GM15510 (cell line): ENCODE measurements around the gene ACTG2.

Source experiments
- POLR2A ChIP-seq: IDR thresholded peaks from 3 replicates; pipeline ENCODE4 v1.6.1; 2011; ENCODE audit warnings: borderline replicate concordance; ENCODE audit not compliant: insufficient read length; ENCODE audit errors: extremely low read depth

The ACTG2 gene

GRCh38 chr2:73892631-73893329 is at the start of gene ACTG2:
Gene ACTG2, plus strand, starts transcription at chr2:73893008. Its CDS starts 8,304 bp downstream, at chr2:73901312.
- TF ChIP-seq POLR2A = no peak

- no peak for TF ChIP-seq POLR2A
Observed at GRCh38 chr2:73844087-73844486, 48.7 kb upstream of the ACTG2 start.

GRCh38 chr2:73850009-73850408 is 42.8 kb upstream of the ACTG2 start:
- no peak for TF ChIP-seq POLR2A

GRCh38 chr2:73851274-73851673 is 41.5 kb upstream of the ACTG2 start:
- TF ChIP-seq POLR2A = no peak

GRCh38 chr2:73852020-73852419 is 40.8 kb upstream of the ACTG2 start:
- no peak for TF ChIP-seq POLR2A

GRCh38 chr2:73855526-73855925 is 37.3 kb upstream of the ACTG2 start:
- no peak for TF ChIP-seq POLR2A

GRCh38 chr2:73856214-73856613 is 36.6 kb upstream of the ACTG2 start:
- no peak for TF ChIP-seq POLR2A

GRCh38 chr2:73859721-73860586 is 32.9 kb upstream of the ACTG2 start:
- no peak for TF ChIP-seq POLR2A

GRCh38 chr2:73862987-73863386 is 29.8 kb upstream of the ACTG2 start:
- TF ChIP-seq POLR2A = no peak

- no peak for TF ChIP-seq POLR2A
Observed at GRCh38 chr2:73868204-73868978, 24.4 kb upstream of the ACTG2 start.

- no peak for TF ChIP-seq POLR2A
Observed at GRCh38 chr2:73870084-73870483, 22.7 kb upstream of the ACTG2 start.

- TF ChIP-seq POLR2A = no peak
Observed at GRCh38 chr2:73877071-73877802, 15.6 kb upstream of the ACTG2 start.

GRCh38 chr2:73885406-73885805 is 7.4 kb upstream of the ACTG2 start:
- TF ChIP-seq POLR2A = no peak

GRCh38 chr2:73886357-73886756 is 6.5 kb upstream of the ACTG2 start:
- TF ChIP-seq POLR2A = no peak
